IMR-90 (cell line): Measurements from ENCODE around the gene CD33. TPM values are rescaled to one million over a fixed set of nuclear protein-coding genes. Genes with fewer than 3 reads are reported as not detected.
A peak's percentile ranks its signal among the peaks of the same experiment; 100 is the strongest.

Source experiments
- ATAC-seq: fragments of 200-7000 bp; cut with Tn5 transposase; 2 replicates; pipeline ENCODE4 v1.9.1; 2020; ENCODE audit warnings: low read depth, mild to moderate bottlenecking, moderate library complexity
- BruUV-seq: library from RNA; stranded (reverse); fragments of 400-500 nt; replicated peaks from 2 replicates; lab custom pipeline; 2021; lab: Mats Ljungman, UMichigan
- CTCF ChIA-PET: fragments of 300-600 bp; formaldehyde crosslinking; extraction: SDS; loops from one replicate; lab custom pipeline; 2021; ENCODE audit warnings: antibody characterized with exemption; lab: Yijun Ruan, JAX
- POLR2A ChIA-PET: fragments of 300-600 bp; sonication (Branson Sonifier 250); formaldehyde crosslinking; loops from one replicate; lab custom pipeline; 2022; ENCODE audit warnings: antibody characterized with exemption; ENCODE audit not compliant: unreplicated experiment; lab: Charles Lee
- DNase-seq: peaks from one replicate; pipeline ENCODE4 v3.0.0; 2013
- H2AFZ ChIP-seq: replicated peaks from 2 replicates; pipeline ENCODE3; 2013; ENCODE audit warnings: low read length, mild to moderate bottlenecking; ENCODE audit not compliant: poor library complexity
- H2AK5ac ChIP-seq: 2 replicates; pipeline ENCODE4 v1.6.1; 2013; ENCODE audit warnings: low read depth, low read length, inconsistent platforms
- H2AK9ac ChIP-seq: replicated peaks from 2 replicates; pipeline ENCODE3; 2013; ENCODE audit warnings: mild to moderate bottlenecking, low read depth, low read length, moderate library complexity; ENCODE audit not compliant: poor library complexity
- H2BK120ac ChIP-seq: 2 replicates; pipeline ENCODE4 v1.6.1; 2013; ENCODE audit warnings: low read depth, low read length, inconsistent platforms
- H2BK15ac ChIP-seq: 3 replicates; pipeline ENCODE4 v1.6.1; 2013; ENCODE audit warnings: low read depth, low read length, inconsistent platforms
- H2BK20ac ChIP-seq: 2 replicates; pipeline ENCODE4 v1.6.1; 2013; ENCODE audit warnings: low read depth, mild to moderate bottlenecking, inconsistent platforms, low read length, moderate library complexity
- H2BK5ac ChIP-seq: 2 replicates; pipeline ENCODE4 v1.6.1; 2013; ENCODE audit warnings: mild to moderate bottlenecking, low read depth, low read length, inconsistent platforms; ENCODE audit not compliant: poor library complexity, severe bottlenecking
- H3K14ac ChIP-seq: replicated peaks from 2 replicates; pipeline ENCODE4 v1.6.1; 2013; ENCODE audit warnings: low read depth, low read length, inconsistent platforms
- H3K18ac ChIP-seq: 2 replicates; pipeline ENCODE4 v1.6.1; 2013; ENCODE audit warnings: low read depth, low read length, control low read depth
- H3K23ac ChIP-seq: 2 replicates; pipeline ENCODE4 v1.6.1; 2013; ENCODE audit warnings: low read depth, low read length, inconsistent platforms
- H3K27ac ChIP-seq: 2 replicates; pipeline ENCODE4 v1.5.1; 2013; ENCODE audit warnings: mild to moderate bottlenecking, control low read depth, low read length; ENCODE audit not compliant: insufficient read depth
- H3K27me3 ChIP-seq: 2 replicates; pipeline ENCODE4 v1.6.1; 2013; ENCODE audit warnings: low read length; ENCODE audit not compliant: control insufficient read depth, insufficient read depth
- H3K36me3 ChIP-seq: 2 replicates; pipeline ENCODE4 v1.6.1; 2013; ENCODE audit warnings: low read length, mixed read lengths; ENCODE audit not compliant: control insufficient read depth, insufficient read depth
- H3K4ac ChIP-seq: 2 replicates; pipeline ENCODE4 v1.6.1; 2013; ENCODE audit warnings: low read depth, low read length, inconsistent platforms
- H3K4me1 ChIP-seq: 2 replicates; pipeline ENCODE4 v1.6.1; 2013; ENCODE audit warnings: low read length, mixed read lengths; ENCODE audit not compliant: control insufficient read depth, insufficient read depth
- H3K4me2 ChIP-seq: 2 replicates; pipeline ENCODE4 v1.6.1; 2013; ENCODE audit warnings: low read depth, mild to moderate bottlenecking, control low read depth, low read length, moderate library complexity
- H3K4me3 ChIP-seq: 2 replicates; pipeline ENCODE4 v1.5.1; 2013; ENCODE audit warnings: low read depth, mild to moderate bottlenecking, control low read depth, low read length, moderate library complexity; ENCODE audit not compliant: insufficient read depth
- H3K56ac ChIP-seq: 2 replicates; pipeline ENCODE4 v1.6.1; 2013; ENCODE audit warnings: low read length, inconsistent platforms; ENCODE audit not compliant: insufficient read depth; ENCODE audit errors: extremely low read depth
- H3K79me1 ChIP-seq, 2 experiments: 2 replicates each; pipeline ENCODE4 v1.6.1; 2013; ENCODE audit warnings: low read length in 2 of 2, inconsistent platforms in 1 of 2, low read depth in 1 of 2
- H3K9ac ChIP-seq: 2 replicates; pipeline ENCODE4 v1.6.1; 2013; ENCODE audit warnings: low read depth, low read length, control low read depth
- H3K9me1 ChIP-seq: 2 replicates; pipeline ENCODE4 v1.6.1; 2013; ENCODE audit warnings: low read length, inconsistent platforms; ENCODE audit not compliant: insufficient read depth
- H3K9me3 ChIP-seq: 2 replicates; pipeline ENCODE4 v1.6.1; 2013; ENCODE audit warnings: low read length; ENCODE audit not compliant: control insufficient read depth, insufficient read depth
- H4K20me1 ChIP-seq: 2 replicates; pipeline ENCODE4 v1.6.1; 2013; ENCODE audit warnings: low read length, inconsistent platforms; ENCODE audit not compliant: insufficient read depth
- H4K5ac ChIP-seq: 2 replicates; pipeline ENCODE4 v1.6.1; 2013; ENCODE audit warnings: mild to moderate bottlenecking, low read depth, low read length, control low read depth
- H4K8ac ChIP-seq, 2 experiments: 2 replicates each; pipeline ENCODE4 v1.6.1; 2013; ENCODE audit warnings: low read depth in 2 of 2, low read length in 2 of 2, control low read depth in 1 of 2, inconsistent platforms in 1 of 2
- H4K91ac ChIP-seq: 2 replicates; pipeline ENCODE4 v1.6.1; 2013; ENCODE audit warnings: low read depth, low read length, inconsistent platforms; ENCODE audit not compliant: insufficient read depth
- BHLHE40 ChIP-seq: fragments of 150-350 bp; IDR thresholded peaks from 2 replicates; pipeline ENCODE4 v1.6.1; 2016; ENCODE audit warnings: mild to moderate bottlenecking, low read depth, low read length
- CHD1 ChIP-seq: IDR thresholded peaks from 2 replicates; pipeline ENCODE4 v1.6.1; 2012; ENCODE audit warnings: low read depth, low read length, improper control_type of control experiment
- CTCF ChIP-seq: conservative IDR thresholded peaks from 2 replicates; pipeline ENCODE4 v1.5.1; 2012; ENCODE audit warnings: mild to moderate bottlenecking, low read depth, low read length, improper control_type of control experiment
- ELK1 ChIP-seq: fragments of 150-350 bp; IDR thresholded peaks from 2 replicates; pipeline ENCODE4 v1.6.1; 2016; ENCODE audit warnings: low read depth, mild to moderate bottlenecking, low read length, moderate library complexity, borderline replicate concordance
- FOS ChIP-seq: fragments of 150-350 bp; IDR thresholded peaks from 2 replicates; pipeline ENCODE4 v1.6.1; 2016; ENCODE audit warnings: low read depth, low read length
- MAFK ChIP-seq: IDR thresholded peaks from 2 replicates; pipeline ENCODE4 v1.6.1; 2012; ENCODE audit warnings: low read depth, low read length, improper control_type of control experiment
- MAZ ChIP-seq: IDR thresholded peaks from 2 replicates; pipeline ENCODE4 v1.6.1; 2012; ENCODE audit warnings: low read depth, mild to moderate bottlenecking, low read length, improper control_type of control experiment, moderate library complexity, borderline replicate concordance
- MXI1 ChIP-seq: IDR thresholded peaks from 2 replicates; pipeline ENCODE4 v1.6.1; 2012; ENCODE audit warnings: low read depth, mild to moderate bottlenecking, low read length, moderate library complexity, borderline replicate concordance
- NFE2L2 ChIP-seq: fragments of 150-350 bp; IDR thresholded peaks from 2 replicates; pipeline ENCODE4 v1.6.1; 2016; ENCODE audit warnings: low read depth, mild to moderate bottlenecking, low read length
- RCOR1 ChIP-seq: IDR thresholded peaks from 2 replicates; pipeline ENCODE4 v1.6.1; 2012; ENCODE audit warnings: mild to moderate bottlenecking, low read length, improper control_type of control experiment; ENCODE audit not compliant: insufficient replicate concordance
- RFX5 ChIP-seq: IDR thresholded peaks from 2 replicates; pipeline ENCODE4 v1.8.0; 2012; ENCODE audit warnings: low read depth, mild to moderate bottlenecking, low read length, moderate library complexity
- WGBS, 2 experiments: methylation state at CpG; one replicate each; pipeline versions ENCODE4 v1.1.5 to v1.1.7; 2013; ENCODE audit warnings: missing lambda C conversion rate in 2 of 2; ENCODE audit not compliant: insufficient read length in 1 of 2; ENCODE audit errors: extremely low coverage in 2 of 2; 5-methylcytosine and 5-hydroxymethylcytosine counted together
- dilution Hi-C: fragments of 300-500 bp; cut with HindIII; formaldehyde crosslinking; loops from one replicate; pipeline ENCODE4 v1.14.3; 2018; ENCODE audit warnings: low sequenced_read_pairs; ENCODE audit not compliant: unreplicated experiment
- in situ Hi-C: fragments of 300-500 bp; cut with MboI; formaldehyde crosslinking; loops from 3 replicates; pipeline ENCODE4 v1.14.3; 2019; ENCODE audit warnings: low sequenced_read_pairs, inconsistent platforms, mixed read lengths
- intact Hi-C: fragments of 100-400 bp; cut with micrococcal nuclease; formaldehyde crosslinking; loops from 2 replicates; pipeline ENCODE4 v1.10.0; 2022
- polyA plus RNA-seq, 3 experiments: library from polyadenylated mRNA; depleted of rRNA; stranded (reverse); fragments of >200 nt; gene quantifications; 2 replicates each; pipeline ENCODE4 v1.2.3, GENCODE V29; 2012; ENCODE audit warnings: low replicate concordance in 1 of 3
- total RNA-seq: library from RNA; depleted of rRNA; stranded (reverse); fragments of >200 nt; gene quantifications from 2 replicates; pipeline ENCODE4 v1.2.3, GENCODE V29; 2012

Gene CD33
- total and polyA plus RNA-seq, 2 of the 4 experiments (the other 2 are of a cell fraction): not detected

GRCh38 chr19:51181377-51181912 lies 43.4 kb upstream of the CD33 start:
- BruUV-seq: no TSS peak
- no peak overlapping the region for H2AK5ac ChIP-seq
- H3K4ac ChIP-seq: no peak overlapping the region
- H4K8ac ChIP-seq: no peak overlapping the region
- ATAC-seq (no peak), DNase-seq (no peak)
- no peak overlapping the region for H3K4me3 ChIP-seq
- H2BK15ac ChIP-seq: no peak overlapping the region
- CTCF ChIA-PET: no interaction called here
- intact Hi-C loops: no loop called here
- no peak overlapping the region for H3K18ac ChIP-seq
- no peak overlapping the region for H4K91ac ChIP-seq
- no peaks in the 10 kb centered on the region for H3K79me1 ChIP-seq
- H2BK120ac ChIP-seq: no peak overlapping the region
- POLR2A ChIA-PET: no interaction called here
- WGBS, 2 experiments: 79% methylated on average over 20 of the region's 39 CpGs; no CpG with 5 or more reads in 1 of the 2 experiments
- H3K27me3 ChIP-seq: no peaks in the 10 kb centered on the region
- no peak overlapping the region for H3K4me2 ChIP-seq
- in situ Hi-C loops: no loop called here
- H3K9me1 ChIP-seq: no peaks in the 10 kb centered on the region
- peak overlapping the region; percentile 21 for H2AFZ ChIP-seq
- H3K23ac ChIP-seq: no peak overlapping the region
- H4K20me1 ChIP-seq: no peaks in the 10 kb centered on the region
- no peak overlapping the region for H3K27ac ChIP-seq
- peak overlapping the region; percentile 70 for H2AK9ac ChIP-seq
- H3K56ac ChIP-seq: no peak overlapping the region
- dilution Hi-C loops: no loop called here
- TF ChIP-seq BHLHE40 (no peak), ELK1 (no peak), MAFK (no peak), MAZ (no peak), CTCF (no peak), MXI1 (no peak), RFX5 (no peak), FOS (no peak), CHD1 (no peak), RCOR1 (no peak), NFE2L2 (no peak)
- H4K5ac ChIP-seq: no peak overlapping the region
- peaks cover 2% of the 10 kb centered on the region; the same call in 1 of the 2 replicates for H3K9me3 ChIP-seq
- H3K14ac ChIP-seq: no peak overlapping the region
- H3K36me3 ChIP-seq: no peaks in the 10 kb centered on the region
- H2BK5ac ChIP-seq: no peak overlapping the region
- no peak overlapping the region for H3K9ac ChIP-seq
- no peak overlapping the region for H2BK20ac ChIP-seq
- no peaks in the 10 kb centered on the region for H3K4me1 ChIP-seq
